GM23248 (cell line): ENCODE results near the gene SLC46A3. TPM values are rescaled to one million over a fixed set of nuclear protein-coding genes. Genes with fewer than 3 reads are reported as not detected.

Source experiments
- DNase-seq: peaks from one replicate; pipeline ENCODE4 v3.0.0-alpha.2; 2015
- H2AFZ ChIP-seq: fragments of 200-600 bp; sonication (generic); 2 replicates; pipeline ENCODE4 v1.6.1; 2016; ENCODE audit warnings: antibody characterized with exemption
- H3F3A ChIP-seq: fragments of 200-600 bp; sonication (generic); 2 replicates; pipeline ENCODE4 v1.6.1; 2016; ENCODE audit warnings: mild to moderate bottlenecking, antibody characterized with exemption, mixed run types; ENCODE audit not compliant: insufficient read depth
- H3K27ac ChIP-seq: fragments of 200-600 bp; sonication (generic); 2 replicates; pipeline ENCODE4 v1.5.1; 2016; ENCODE audit warnings: mild to moderate bottlenecking
- H3K27me3 ChIP-seq: fragments of 200-600 bp; sonication (generic); replicated peaks from 2 replicates; pipeline ENCODE4 v1.6.1; 2016; ENCODE audit warnings: mild to moderate bottlenecking; ENCODE audit not compliant: insufficient read depth
- H3K36me3 ChIP-seq: fragments of 200-600 bp; sonication (generic); 2 replicates; pipeline ENCODE4 v1.6.1; 2016; ENCODE audit warnings: low read depth, mild to moderate bottlenecking
- H3K4me1 ChIP-seq: fragments of 200-600 bp; sonication (generic); 2 replicates; pipeline ENCODE4 v1.6.1; 2016; ENCODE audit warnings: mild to moderate bottlenecking; ENCODE audit not compliant: insufficient read depth
- H3K4me2 ChIP-seq: fragments of 200-600 bp; sonication (generic); one replicate; pipeline ENCODE4 v1.6.1; 2016; ENCODE audit warnings: mild to moderate bottlenecking; ENCODE audit not compliant: unreplicated experiment
- H3K4me3 ChIP-seq: fragments of 200-600 bp; sonication (generic); 2 replicates; pipeline ENCODE4 v1.5.1; 2016; ENCODE audit warnings: mild to moderate bottlenecking
- H3K79me2 ChIP-seq: fragments of 200-600 bp; sonication (generic); 2 replicates; pipeline ENCODE4 v1.6.1; 2016; ENCODE audit warnings: mild to moderate bottlenecking; ENCODE audit not compliant: insufficient read depth
- H3K9ac ChIP-seq: fragments of 200-600 bp; sonication (generic); 2 replicates; pipeline ENCODE4 v1.6.1; 2016; ENCODE audit warnings: mild to moderate bottlenecking
- H3K9me2 ChIP-seq: fragments of 200-600 bp; sonication (generic); 2 replicates; pipeline ENCODE4 v1.6.1; 2016; ENCODE audit warnings: mixed run types, mild to moderate bottlenecking, moderate library complexity; ENCODE audit not compliant: insufficient read depth
- H3K9me3 ChIP-seq: fragments of 200-600 bp; sonication (generic); one replicate; pipeline ENCODE4 v1.6.1; 2017; ENCODE audit warnings: low read depth
- H4K20me1 ChIP-seq: fragments of 200-600 bp; sonication (generic); 2 replicates; pipeline ENCODE4 v1.6.0; 2016; ENCODE audit not compliant: insufficient read depth
- EZH2 ChIP-seq: fragments of 200-600 bp; sonication (generic); IDR thresholded peaks from 2 replicates; pipeline ENCODE4 v1.6.1; 2018; ENCODE audit warnings: antibody characterized with exemption, mild to moderate bottlenecking; ENCODE audit not compliant: insufficient read depth, poor library complexity, severe bottlenecking
- EZH2phosphoT487 ChIP-seq: fragments of 200-600 bp; sonication (generic); IDR thresholded peaks from 2 replicates; pipeline ENCODE4 v1.6.1; 2018; ENCODE audit warnings: antibody characterized with exemption, moderate library complexity, mild to moderate bottlenecking, low read depth; ENCODE audit not compliant: insufficient read depth
- WGBS, 2 experiments: methylation state at CpG; one replicate each; pipeline ENCODE4 v1.1.6; 2015 to 2017; ENCODE audit warnings: low lambda C conversion rate in 2 of 2, low coverage in 1 of 2; ENCODE audit errors: missing lambda C conversion rate in 2 of 2; 5-methylcytosine and 5-hydroxymethylcytosine counted together
- in situ Hi-C: fragments of 300-500 bp; cut with MboI; formaldehyde crosslinking; loops from 2 replicates; pipeline ENCODE4 v1.15.0; 2020
- polyA plus RNA-seq: library from polyadenylated mRNA; unstranded; fragments of >200 nt; fragmentation: Nextera tagmentation; extraction: Ambion mirVana; gene quantifications from 2 replicates; pipeline ENCODE4 v1.2.1, GENCODE V29; 2016
- total RNA-seq: library from RNA; depleted of rRNA; stranded (reverse); fragments of >200 nt; shearing (Covaris generic); gene quantifications from 2 replicates; pipeline ENCODE4 v1.2.3, GENCODE V29; 2014

Gene SLC46A3
- total and polyA plus RNA-seq, 2 experiments from 2014 or later: 3.4 to 4.2 TPM

DNA sequence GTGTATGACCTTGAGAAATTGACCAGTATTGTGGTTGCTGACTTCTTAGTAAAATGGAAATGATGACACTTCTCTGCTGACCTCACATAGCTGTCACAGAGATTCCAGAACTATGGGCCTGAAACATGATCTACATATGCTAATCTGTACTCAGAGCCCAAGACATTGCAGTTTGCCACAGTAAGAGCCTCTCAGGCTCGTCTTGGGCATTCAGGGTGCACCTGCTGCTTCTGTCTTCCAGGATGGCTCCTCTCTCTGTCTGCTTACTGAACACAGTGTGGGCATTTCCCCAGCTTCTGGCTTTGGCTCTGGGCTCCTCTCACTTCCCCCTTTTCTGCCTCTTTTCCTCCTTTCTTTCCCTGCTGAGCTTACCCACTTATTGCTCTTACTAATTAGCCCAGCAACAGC is 22.3 kb upstream of the SLC46A3 start:
- no peak for DNase-seq
- H3K27ac ChIP-seq: no peak overlapping the region
- no peak overlapping the region for H3K4me2 ChIP-seq
- in situ Hi-C loops: no loop called here
- H3K4me1 ChIP-seq: peaks cover 11% of the 10 kb centered on the region
- no peaks in the 10 kb centered on the region for H3K9me3 ChIP-seq
- H3K79me2 ChIP-seq: no peaks in the 10 kb centered on the region
- peaks cover 5% of the 10 kb centered on the region; the same call in 1 of the 2 replicates for H3F3A ChIP-seq
- H3K9ac ChIP-seq: no peak overlapping the region
- 5 to 8% methylated on average over 1 of the region's 1 CpG for WGBS, 2 experiments
- no peak overlapping the region for H3K4me3 ChIP-seq
- no peaks in the 10 kb centered on the region for H4K20me1 ChIP-seq
- H3K27me3 ChIP-seq: no peaks in the 10 kb centered on the region
- H3K36me3 ChIP-seq: no peaks in the 10 kb centered on the region
- TF ChIP-seq EZH2: no peak
- TF ChIP-seq EZH2phosphoT487: no peak
- no peaks in the 10 kb centered on the region for H3K9me2 ChIP-seq
- no peak overlapping the region for H2AFZ ChIP-seq

GRCh38 chr13:28739376-28739775 is 20.6 kb upstream of the SLC46A3 start:
- no peaks in the 10 kb centered on the region for H3K36me3 ChIP-seq
- no peaks in the 10 kb centered on the region for H3K79me2 ChIP-seq
- no peak overlapping the region for H3K4me2 ChIP-seq
- peaks cover 7% of the 10 kb centered on the region for H3K4me1 ChIP-seq
- TF ChIP-seq EZH2 (no peak), EZH2phosphoT487 (no peak)
- no peak for DNase-seq
- no peak overlapping the region for H2AFZ ChIP-seq
- in situ Hi-C loops: no loop called here
- 49 to 61% methylated on average over 3 of the region's 3 CpGs for WGBS, 2 experiments
- H3K9me3 ChIP-seq: no peaks in the 10 kb centered on the region
- H4K20me1 ChIP-seq: no peaks in the 10 kb centered on the region
- H3K9me2 ChIP-seq: no peaks in the 10 kb centered on the region
- no peaks in the 10 kb centered on the region for H3K27me3 ChIP-seq
- peaks cover 2% of the 10 kb centered on the region; the same call in 1 of the 2 replicates for H3F3A ChIP-seq
- H3K27ac ChIP-seq: no peak overlapping the region
- H3K9ac ChIP-seq: no peak overlapping the region
- no peak overlapping the region for H3K4me3 ChIP-seq

DNA sequence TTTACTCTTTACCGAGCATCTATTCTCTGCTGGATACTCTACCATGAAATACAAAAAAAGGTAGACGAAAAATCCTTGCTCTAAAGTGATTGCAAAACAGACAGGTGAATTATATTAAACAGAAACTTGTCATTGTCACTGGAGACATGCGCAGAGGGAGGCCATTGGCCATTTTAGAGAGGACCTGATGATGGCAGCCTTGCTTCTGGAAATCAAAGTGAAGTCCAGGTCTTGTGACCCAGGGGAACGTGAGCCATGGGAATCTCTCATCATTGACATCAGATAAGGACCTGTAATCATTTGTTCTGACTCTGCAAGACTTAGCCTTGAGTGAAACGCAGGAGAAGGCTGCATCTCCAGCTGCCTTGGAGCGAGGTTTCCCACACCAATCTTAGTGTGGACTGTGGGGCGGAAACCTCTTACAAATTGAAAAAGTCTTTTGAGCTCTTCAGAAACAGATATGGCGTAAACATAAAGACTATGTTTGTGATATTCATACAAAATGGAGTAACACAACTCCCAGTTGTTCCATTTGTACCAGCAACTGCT is 16.8 kb upstream of the SLC46A3 start:
- no peaks in the 10 kb centered on the region for H3K79me2 ChIP-seq
- in situ Hi-C loops: no loop called here
- no peak overlapping the region for H3K27ac ChIP-seq
- H3F3A ChIP-seq: no peaks in the 10 kb centered on the region
- H3K9me3 ChIP-seq: no peaks in the 10 kb centered on the region
- no peaks in the 10 kb centered on the region for H3K9me2 ChIP-seq
- H3K4me3 ChIP-seq: no peak overlapping the region
- H2AFZ ChIP-seq: no peak overlapping the region
- H3K27me3 ChIP-seq: no peaks in the 10 kb centered on the region
- WGBS, 2 experiments: 54 to 55% methylated on average over 8 of the region's 8 CpGs
- DNase-seq: no peak
- H3K4me2 ChIP-seq: no peak overlapping the region
- no peaks in the 10 kb centered on the region for H3K36me3 ChIP-seq
- TF ChIP-seq EZH2: no peak
- no peak for TF ChIP-seq EZH2phosphoT487
- H4K20me1 ChIP-seq: no peaks in the 10 kb centered on the region
- no peaks in the 10 kb centered on the region for H3K4me1 ChIP-seq
- no peak overlapping the region for H3K9ac ChIP-seq

GRCh38 chr13:28734906-28735305 is 16.1 kb upstream of the SLC46A3 start:
- in situ Hi-C loops: no loop called here
- no peak overlapping the region for H3K4me3 ChIP-seq
- no peak for DNase-seq
- no peak for TF ChIP-seq EZH2phosphoT487
- TF ChIP-seq EZH2: no peak
- H3K27me3 ChIP-seq: no peaks in the 10 kb centered on the region
- H3K79me2 ChIP-seq: no peaks in the 10 kb centered on the region
- H4K20me1 ChIP-seq: no peaks in the 10 kb centered on the region
- H3K36me3 ChIP-seq: no peaks in the 10 kb centered on the region
- no peak overlapping the region for H3K4me2 ChIP-seq
- 43% methylated on average over 2 of the region's 2 CpGs for WGBS, 2 experiments
- H3K9ac ChIP-seq: no peak overlapping the region
- no peaks in the 10 kb centered on the region for H3K9me2 ChIP-seq
- no peaks in the 10 kb centered on the region for H3F3A ChIP-seq
- H3K27ac ChIP-seq: no peak overlapping the region
- H3K4me1 ChIP-seq: no peaks in the 10 kb centered on the region
- H3K9me3 ChIP-seq: no peaks in the 10 kb centered on the region
- no peak overlapping the region for H2AFZ ChIP-seq

DNA sequence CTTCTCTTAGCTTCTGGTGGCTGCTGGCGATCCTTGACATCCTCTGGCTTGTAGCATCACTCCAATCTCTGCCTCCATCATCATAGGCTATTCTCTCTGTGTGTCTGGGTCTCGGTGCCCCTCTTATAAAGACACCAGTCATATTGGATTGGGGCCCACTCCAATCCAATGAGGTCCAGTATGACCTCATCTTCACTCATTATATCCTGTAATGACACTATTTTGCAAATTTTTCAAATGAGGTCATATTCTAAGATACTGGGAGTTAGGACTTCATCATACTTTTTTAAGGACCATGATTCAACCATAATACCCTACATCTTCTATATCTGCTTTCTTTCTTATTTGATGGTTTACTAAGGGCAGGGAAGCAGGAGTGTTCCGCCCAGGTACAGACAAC is 12.0 kb upstream of the SLC46A3 start:
- DNase-seq: no peak
- H3K79me2 ChIP-seq: no peaks in the 10 kb centered on the region
- H3K27ac ChIP-seq: no peak overlapping the region
- TF ChIP-seq EZH2phosphoT487: no peak
- TF ChIP-seq EZH2: no peak
- H3K4me2 ChIP-seq: no peak overlapping the region
- H3K36me3 ChIP-seq: no peaks in the 10 kb centered on the region
- H4K20me1 ChIP-seq: no peaks in the 10 kb centered on the region
- in situ Hi-C loops: no loop called here
- H3K9ac ChIP-seq: no peak overlapping the region
- no peak overlapping the region for H2AFZ ChIP-seq
- H3K27me3 ChIP-seq: no peaks in the 10 kb centered on the region
- 84 to 90% methylated on average over 3 of the region's 3 CpGs for WGBS, 2 experiments
- H3K9me2 ChIP-seq: no peaks in the 10 kb centered on the region
- no peak overlapping the region for H3K4me3 ChIP-seq
- no peaks in the 10 kb centered on the region for H3K4me1 ChIP-seq
- no peaks in the 10 kb centered on the region for H3F3A ChIP-seq
- H3K9me3 ChIP-seq: no peaks in the 10 kb centered on the region
